H9 (cell line): ENCODE measurements around the gene SLCO3A1. TPM values are rescaled to one million over a fixed set of nuclear protein-coding genes. Genes with fewer than 3 reads are reported as not detected.

ENCODE experiments used
- DNase-seq: peaks from one replicate; pipeline ENCODE4 v3.0.0-alpha.2; 2017
- H2AFZ ChIP-seq: one replicate; pipeline ENCODE4 v1.6.1; 2013; ENCODE audit warnings: mild to moderate bottlenecking, low read length, control low read depth, moderate library complexity
- H2AK5ac ChIP-seq: 2 replicates; pipeline ENCODE4 v1.6.1; 2013; ENCODE audit warnings: low read length, control low read depth, mixed read lengths; ENCODE audit not compliant: insufficient read length
- H2BK120ac ChIP-seq: one replicate; pipeline ENCODE4 v1.6.1; 2013; ENCODE audit warnings: low read depth, mild to moderate bottlenecking, low read length, control low read depth, inconsistent platforms; ENCODE audit not compliant: poor library complexity, severe bottlenecking
- H2BK12ac ChIP-seq: 2 replicates; pipeline ENCODE4 v1.6.1; 2013; ENCODE audit warnings: low read length, control low read depth, mixed read lengths, low read depth; ENCODE audit not compliant: insufficient read length
- H2BK15ac ChIP-seq: 2 replicates; pipeline ENCODE4 v1.6.1; 2013; ENCODE audit warnings: low read depth, low read length, control low read depth
- H2BK20ac ChIP-seq: one replicate; pipeline ENCODE4 v1.6.1; 2013; ENCODE audit warnings: low read depth, mild to moderate bottlenecking, low read length, control low read depth, inconsistent platforms; ENCODE audit not compliant: poor library complexity, severe bottlenecking
- H2BK5ac ChIP-seq: 2 replicates; pipeline ENCODE4 v1.6.1; 2013; ENCODE audit warnings: low read length, control low read depth, mixed read lengths; ENCODE audit not compliant: insufficient read length
- H3K14ac ChIP-seq: 2 replicates; pipeline ENCODE4 v1.6.1; 2013; ENCODE audit warnings: low read length, control low read depth; ENCODE audit not compliant: insufficient read depth
- H3K18ac ChIP-seq: 2 replicates; pipeline ENCODE4 v1.6.1; 2013; ENCODE audit warnings: low read depth, mild to moderate bottlenecking, mixed read lengths, low read length, control low read depth; ENCODE audit not compliant: insufficient read length
- H3K23ac ChIP-seq: 2 replicates; pipeline ENCODE4 v1.6.1; 2013; ENCODE audit warnings: low read length, control low read depth, mixed read lengths, low read depth; ENCODE audit not compliant: insufficient read length
- H3K23me2 ChIP-seq: 2 replicates; pipeline ENCODE4 v1.6.1; 2013; ENCODE audit warnings: low read depth, mild to moderate bottlenecking, mixed read lengths, low read length, control low read depth; ENCODE audit not compliant: insufficient read length, poor library complexity, severe bottlenecking
- H3K27ac ChIP-seq: 2 replicates; pipeline ENCODE4 v1.5.1; 2013; ENCODE audit warnings: low read length, control low read depth, mixed read lengths, low read depth; ENCODE audit not compliant: insufficient read length
- H3K27me3 ChIP-seq: 2 replicates; pipeline ENCODE4 v1.6.1; 2013; ENCODE audit warnings: low read length, control low read depth, inconsistent platforms; ENCODE audit not compliant: insufficient read depth
- H3K4ac ChIP-seq: 2 replicates; pipeline ENCODE4 v1.6.1; 2013; ENCODE audit warnings: low read depth, mild to moderate bottlenecking, control low read depth, inconsistent platforms, low read length, moderate library complexity
- H3K4me1 ChIP-seq: 2 replicates; pipeline ENCODE4 v1.6.1; 2013; ENCODE audit warnings: low read length, control low read depth, inconsistent platforms; ENCODE audit not compliant: insufficient read depth
- H3K4me2 ChIP-seq: 2 replicates; pipeline ENCODE4 v1.6.1; 2013; ENCODE audit warnings: low read length, control low read depth, mixed read lengths; ENCODE audit not compliant: insufficient read length, insufficient read depth
- H3K56ac ChIP-seq: 2 replicates; pipeline ENCODE4 v1.6.1; 2013; ENCODE audit warnings: low read depth, mild to moderate bottlenecking, mixed read lengths, low read length, control low read depth; ENCODE audit not compliant: insufficient read length
- H3K79me1 ChIP-seq: 2 replicates; pipeline ENCODE4 v1.6.1; 2013; ENCODE audit warnings: low read depth, mild to moderate bottlenecking, moderate library complexity, low read length, control low read depth, inconsistent platforms; ENCODE audit not compliant: insufficient read depth, poor library complexity, severe bottlenecking
- H3K79me2 ChIP-seq: 2 replicates; pipeline ENCODE4 v1.6.1; 2013; ENCODE audit warnings: low read length, control low read depth, inconsistent platforms; ENCODE audit not compliant: insufficient read depth
- H3K9ac ChIP-seq: 2 replicates; pipeline ENCODE4 v1.6.1; 2013; ENCODE audit warnings: low read length, control low read depth, mixed read lengths; ENCODE audit not compliant: insufficient read length; ENCODE audit errors: extremely low read depth
- H3K9me3 ChIP-seq: one replicate; pipeline ENCODE4 v1.6.1; 2013; ENCODE audit warnings: low read depth, low read length, inconsistent platforms; ENCODE audit not compliant: control insufficient read depth
- H3T11ph ChIP-seq: one replicate; pipeline ENCODE4 v1.6.1; 2013; ENCODE audit warnings: mild to moderate bottlenecking, low read length, control low read depth, inconsistent platforms
- H4K20me1 ChIP-seq: one replicate; pipeline ENCODE4 v1.6.1; 2013; ENCODE audit not compliant: control insufficient read depth, insufficient read length, insufficient read depth
- H4K5ac ChIP-seq: 2 replicates; pipeline ENCODE4 v1.6.1; 2013; ENCODE audit warnings: low read depth, mild to moderate bottlenecking, mixed read lengths, low read length, control low read depth; ENCODE audit not compliant: insufficient read length
- H4K8ac ChIP-seq: replicated peaks from 2 replicates; pipeline ENCODE4 v1.6.1; 2013; ENCODE audit warnings: low read length, control low read depth, mixed read lengths, low read depth; ENCODE audit not compliant: insufficient read length
- H4K91ac ChIP-seq: 2 replicates; pipeline ENCODE4 v1.6.1; 2013; ENCODE audit warnings: low read depth, mild to moderate bottlenecking, moderate library complexity, mixed read lengths, low read length, control low read depth; ENCODE audit not compliant: insufficient read length
- H3K27ac Mint-ChIP-seq, 3 experiments: 2 replicates in 2 of 3; 3 replicates in 1 of 3; pipeline ENCODE4 v1.8.0; 2020 to 2021; ENCODE audit warnings: mixed read lengths in 3 of 3, mild to moderate bottlenecking in 1 of 3, moderate library complexity in 1 of 3
- H3K27me3 Mint-ChIP-seq: 2 replicates; pipeline ENCODE4 v1.8.0; 2021; ENCODE audit warnings: low read depth, mild to moderate bottlenecking, moderate library complexity, mixed read lengths
- H3K36me3 Mint-ChIP-seq, 3 experiments: 2 replicates in 2 of 3; 3 replicates in 1 of 3; pipeline ENCODE4 v1.8.0; 2020 to 2021; ENCODE audit warnings: low read depth in 3 of 3, mixed read lengths in 3 of 3; ENCODE audit not compliant: insufficient read depth in 1 of 3
- H3K4me1 Mint-ChIP-seq, 2 experiments: 2 replicates each; pipeline ENCODE4 v1.8.0; 2020; ENCODE audit warnings: mixed read lengths in 2 of 2
- H3K4me3 Mint-ChIP-seq, 2 experiments: 2 replicates in 1 of 2; 3 replicates in 1 of 2; pipeline ENCODE4 v1.8.0; 2020 to 2021; ENCODE audit warnings: mild to moderate bottlenecking in 2 of 2, mixed read lengths in 2 of 2, moderate library complexity in 1 of 2
- H3K9me3 Mint-ChIP-seq, 2 experiments: 2 replicates in 1 of 2; 3 replicates in 1 of 2; pipeline ENCODE4 v1.8.0; 2020; ENCODE audit warnings: mild to moderate bottlenecking in 2 of 2, mixed read lengths in 2 of 2, moderate library complexity in 1 of 2
- WGBS: extraction: QIAGEN DNeasy Blood & Tissue Kit; methylation state at CpG from one replicate; pipeline ENCODE4 v1.1.7; 2013; ENCODE audit warnings: missing lambda C conversion rate, low lambda C conversion rate, mixed read lengths; ENCODE audit not compliant: insufficient read length; ENCODE audit errors: extremely low coverage; 5-methylcytosine and 5-hydroxymethylcytosine counted together
- total RNA-seq: library from RNA; stranded (reverse); gene quantifications from 2 replicates; pipeline ENCODE4 v1.2.1, GENCODE V29; 2021
- TF ChIP-seq, protein P1 (sequence below): fragments of 200-600 bp; sonication (generic); conservative IDR thresholded peaks from 3 replicates; pipeline ENCODE4 v1.8.0; 2021; ENCODE audit warnings: antibody characterized with exemption, mild to moderate bottlenecking

Gene SLCO3A1
- total RNA-seq, 1 experiment from 2014 or later: 9.4 TPM

DNA sequence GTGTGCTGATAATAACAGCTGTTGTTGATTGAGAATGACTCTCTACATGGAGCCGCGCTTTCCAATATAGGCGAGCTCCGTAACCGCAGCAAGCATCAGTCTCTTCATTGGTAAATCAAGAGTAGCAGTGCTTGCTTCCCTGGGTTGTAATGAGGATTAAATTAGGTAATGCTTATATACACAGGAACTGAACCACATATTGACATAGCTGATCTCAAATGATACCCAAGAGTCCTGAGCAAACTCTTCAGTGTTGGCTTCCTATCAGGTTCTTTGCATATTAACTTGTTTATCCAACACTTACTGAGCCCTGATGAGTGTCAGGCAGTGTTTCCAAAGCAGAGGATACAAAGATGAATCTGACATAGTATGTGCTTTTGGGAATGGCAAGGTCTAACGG lies 46.4 kb upstream of the SLCO3A1 start:
- no peaks in the 10 kb centered on the region; the same call in none of the 2 replicates for H3K27me3 Mint-ChIP-seq
- no peak overlapping the region for H2AFZ ChIP-seq

More for the DNA sequence above, 46.4 kb upstream of the SLCO3A1 start:
- Mint-ChIP-seq H3K36me3 (no peaks in the 10 kb centered on the region), H3K4me1 (0 out of 4 replicates have a peak, but pooled peaks cover 0 to 2% of the 10 kb centered on the region in 2 experiments), H3K9me3 (no peaks in the 10 kb centered on the region; a peak in 1 of 5 replicates), H3K27ac (no peak overlapping the region), H3K4me3 (no peak overlapping the region)
- H4K5ac ChIP-seq: no peak overlapping the region
- no peak overlapping the region for H3K27ac ChIP-seq
- H3K23ac ChIP-seq: no peak overlapping the region
- H4K20me1 ChIP-seq: no peaks in the 10 kb centered on the region
- no peak overlapping the region for H2BK12ac ChIP-seq
- no peaks in the 10 kb centered on the region for H3K23me2 ChIP-seq
- no peak overlapping the region for H2BK15ac ChIP-seq
- no peak overlapping the region for H3K4ac ChIP-seq
- no CpG with 5 or more reads among the region's 6 CpGs for WGBS
- H2BK5ac ChIP-seq: no peak overlapping the region
- no peak overlapping the region for H3K9ac ChIP-seq
- no peaks in the 10 kb centered on the region for H3K79me1 ChIP-seq
- no peak overlapping the region for H3T11ph ChIP-seq
- H2BK20ac ChIP-seq: no peak overlapping the region
- no peak overlapping the region for H4K91ac ChIP-seq
- H3K14ac ChIP-seq: no peak overlapping the region
- no peak overlapping the region for H2BK120ac ChIP-seq
- TF ChIP-seq, protein P1, sequence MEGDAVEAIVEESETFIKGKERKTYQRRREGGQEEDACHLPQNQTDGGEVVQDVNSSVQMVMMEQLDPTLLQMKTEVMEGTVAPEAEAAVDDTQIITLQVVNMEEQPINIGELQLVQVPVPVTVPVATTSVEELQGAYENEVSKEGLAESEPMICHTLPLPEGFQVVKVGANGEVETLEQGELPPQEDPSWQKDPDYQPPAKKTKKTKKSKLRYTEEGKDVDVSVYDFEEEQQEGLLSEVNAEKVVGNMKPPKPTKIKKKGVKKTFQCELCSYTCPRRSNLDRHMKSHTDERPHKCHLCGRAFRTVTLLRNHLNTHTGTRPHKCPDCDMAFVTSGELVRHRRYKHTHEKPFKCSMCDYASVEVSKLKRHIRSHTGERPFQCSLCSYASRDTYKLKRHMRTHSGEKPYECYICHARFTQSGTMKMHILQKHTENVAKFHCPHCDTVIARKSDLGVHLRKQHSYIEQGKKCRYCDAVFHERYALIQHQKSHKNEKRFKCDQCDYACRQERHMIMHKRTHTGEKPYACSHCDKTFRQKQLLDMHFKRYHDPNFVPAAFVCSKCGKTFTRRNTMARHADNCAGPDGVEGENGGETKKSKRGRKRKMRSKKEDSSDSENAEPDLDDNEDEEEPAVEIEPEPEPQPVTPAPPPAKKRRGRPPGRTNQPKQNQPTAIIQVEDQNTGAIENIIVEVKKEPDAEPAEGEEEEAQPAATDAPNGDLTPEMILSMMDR: no peak
- H4K8ac ChIP-seq: no peak overlapping the region
- H3K4me1 ChIP-seq: no peaks in the 10 kb centered on the region
- no peaks in the 10 kb centered on the region for H3K79me2 ChIP-seq
- DNase-seq: no peak
- no peaks in the 10 kb centered on the region for H3K27me3 ChIP-seq
- H3K4me2 ChIP-seq: no peak overlapping the region
- no peak overlapping the region for H3K56ac ChIP-seq
- no peaks in the 10 kb centered on the region for H3K9me3 ChIP-seq
- no peak overlapping the region for H2AK5ac ChIP-seq
- H3K18ac ChIP-seq: no peak overlapping the region
